ENCODE measurements around the gene LRP1. TPM values are rescaled to one million over a fixed set of nuclear protein-coding genes. Genes with fewer than 3 reads are reported as not detected.

LRP1 gene
- 37.1 and 77.5 TPM in 2 replicates for total RNA-seq
- 28.3 and 28.5 TPM in 2 replicates for polyA plus RNA-seq

DNA sequence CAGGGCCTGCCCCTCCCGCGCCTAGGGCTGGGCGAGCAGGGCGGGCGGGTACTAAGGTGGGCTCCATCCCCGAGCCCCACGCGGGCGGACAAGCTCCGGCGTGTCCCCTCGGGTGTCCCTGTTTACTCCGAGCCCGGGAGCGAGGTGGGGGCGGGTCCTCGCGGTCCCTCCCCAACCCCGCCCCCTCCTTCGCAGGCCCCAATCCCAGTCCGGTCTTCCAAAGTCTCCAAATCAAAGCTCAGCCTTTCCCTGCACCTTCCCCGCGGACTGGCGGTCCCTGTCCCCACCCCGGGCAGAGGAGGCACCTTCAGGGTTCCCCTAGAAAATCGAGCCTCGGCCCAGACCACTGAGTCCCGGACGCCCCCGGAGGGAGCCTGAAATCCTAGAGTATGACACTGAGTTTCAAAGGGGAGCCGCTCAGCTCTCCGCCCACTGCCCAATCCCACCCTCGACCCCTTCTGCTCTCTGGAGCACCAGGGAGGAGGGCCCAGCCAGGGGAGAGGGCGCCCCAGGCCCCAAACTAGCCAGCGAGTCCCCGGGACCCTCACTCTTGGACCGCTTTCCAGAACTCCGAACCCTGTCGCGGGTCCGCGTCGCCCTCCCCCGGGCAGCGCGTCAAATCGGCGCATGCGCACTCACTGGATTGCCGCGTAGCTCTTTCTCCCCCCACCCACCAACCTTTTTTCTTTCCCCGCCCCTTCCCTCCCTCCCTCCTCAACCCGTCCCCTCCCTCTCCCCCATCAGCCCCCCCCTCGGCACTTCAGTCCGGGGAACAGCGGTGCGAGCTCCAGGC is at the start of gene LRP1:
LRP1 (plus strand) TSS at position 758 of the 793 bp plus-strand sequence. CDS start 482 bp downstream, outside the sequence.
- H3K36me3 ChIP-seq, result no peaks in the 10 kb centered on the region
- TF ChIP-seq, protein P1, sequence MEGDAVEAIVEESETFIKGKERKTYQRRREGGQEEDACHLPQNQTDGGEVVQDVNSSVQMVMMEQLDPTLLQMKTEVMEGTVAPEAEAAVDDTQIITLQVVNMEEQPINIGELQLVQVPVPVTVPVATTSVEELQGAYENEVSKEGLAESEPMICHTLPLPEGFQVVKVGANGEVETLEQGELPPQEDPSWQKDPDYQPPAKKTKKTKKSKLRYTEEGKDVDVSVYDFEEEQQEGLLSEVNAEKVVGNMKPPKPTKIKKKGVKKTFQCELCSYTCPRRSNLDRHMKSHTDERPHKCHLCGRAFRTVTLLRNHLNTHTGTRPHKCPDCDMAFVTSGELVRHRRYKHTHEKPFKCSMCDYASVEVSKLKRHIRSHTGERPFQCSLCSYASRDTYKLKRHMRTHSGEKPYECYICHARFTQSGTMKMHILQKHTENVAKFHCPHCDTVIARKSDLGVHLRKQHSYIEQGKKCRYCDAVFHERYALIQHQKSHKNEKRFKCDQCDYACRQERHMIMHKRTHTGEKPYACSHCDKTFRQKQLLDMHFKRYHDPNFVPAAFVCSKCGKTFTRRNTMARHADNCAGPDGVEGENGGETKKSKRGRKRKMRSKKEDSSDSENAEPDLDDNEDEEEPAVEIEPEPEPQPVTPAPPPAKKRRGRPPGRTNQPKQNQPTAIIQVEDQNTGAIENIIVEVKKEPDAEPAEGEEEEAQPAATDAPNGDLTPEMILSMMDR (IDR thresholded peaks at IDR 0.05; ENCODE audit: low read depth, low read length), result no peak
- peak within 1 kb of the TSS; percentile 84 for H3K4me3 ChIP-seq
- peak within 1 kb of the TSS; percentile 94 for H3K27ac ChIP-seq
- no peaks in the 10 kb centered on the region for H3K27me3 ChIP-seq
- peak; percentile 88 for DNase-seq (ENCODE audit: low read depth in 1 of 2, low spot score in 1 of 2)
- peaks cover 25% of the 10 kb centered on the region for H3K4me1 ChIP-seq (ENCODE audit: low read depth)
- no peaks in the 10 kb centered on the region for H3K9me3 ChIP-seq (ENCODE audit: low read depth)

DNA sequence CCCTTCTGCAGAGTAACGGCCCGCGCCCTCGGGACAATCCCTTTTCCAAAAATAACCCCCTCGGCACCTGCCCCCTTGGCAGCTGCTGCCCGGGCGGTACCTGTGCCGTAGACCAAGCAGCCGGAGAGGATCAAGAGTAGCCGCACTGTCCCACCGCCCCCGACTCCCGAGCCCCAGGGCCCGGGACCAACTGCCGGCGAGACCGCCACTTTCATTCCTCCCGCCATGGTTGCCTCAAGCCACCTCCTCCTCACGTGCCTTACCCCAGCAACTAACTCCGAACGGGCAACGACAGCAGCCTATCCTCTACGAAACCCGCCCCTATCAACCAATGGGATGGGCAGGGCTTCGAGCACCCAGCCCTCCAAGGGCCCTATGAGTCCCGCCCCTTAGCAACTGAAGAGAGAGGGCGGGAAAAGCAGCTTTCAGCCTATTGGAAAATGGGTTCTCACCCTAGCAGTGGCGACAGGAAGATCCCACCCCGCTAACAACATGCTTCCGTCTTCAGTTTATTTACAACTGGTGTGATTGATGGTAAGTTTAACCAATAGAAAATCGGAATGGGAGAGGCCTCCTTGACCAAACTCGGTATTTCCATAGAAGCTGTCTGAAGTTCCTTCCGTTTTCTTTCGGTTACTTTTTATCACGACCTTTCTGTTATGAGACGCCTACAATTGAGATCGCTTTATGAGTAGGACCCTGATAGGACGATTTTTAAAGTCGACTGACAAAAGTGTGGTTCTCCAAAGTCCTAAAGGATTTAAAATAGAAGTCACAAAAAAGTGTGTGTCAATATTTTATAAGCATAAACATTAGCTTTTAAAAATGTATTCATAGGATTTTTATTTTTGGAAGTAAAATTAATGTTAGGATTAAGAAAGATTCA is 49.5 kb upstream of the LRP1 start, which contains the start of gene NEMP1:
NEMP1 (minus strand) TSS at position 273 of the 886 bp plus-strand sequence; CDS start at position 227, 46 bp downstream.
- peaks cover 5% of the 10 kb centered on the region for H3K4me1 ChIP-seq (ENCODE audit: low read depth)
- H3K36me3 ChIP-seq, result no peaks in the 10 kb centered on the region
- H3K9me3 ChIP-seq (ENCODE audit: low read depth), result no peaks in the 10 kb centered on the region
- no peaks in the 10 kb centered on the region for H3K27me3 ChIP-seq
- peak; percentile 99 to 100 for DNase-seq (ENCODE audit: low read depth in 1 of 2, low spot score in 1 of 2)
- TF ChIP-seq, protein P1 (IDR thresholded peaks at IDR 0.05; ENCODE audit: low read depth, low read length), result no peak
- H3K4me3 ChIP-seq, result peak within 1 kb of the TSS; percentile 57
- peak within 1 kb of the TSS; percentile 90 for H3K27ac ChIP-seq

- Histone ChIP-seq H3K27ac (no peak overlapping the region), H3K4me1 (ENCODE audit: low read depth) (peaks cover 5% of the 10 kb centered on the region), H3K9me3 (ENCODE audit: low read depth) (no peaks in the 10 kb centered on the region), H3K27me3 (no peaks in the 10 kb centered on the region), H3K4me3 (no peak overlapping the region), H3K36me3 (no peaks in the 10 kb centered on the region)
- DNase-seq (ENCODE audit: low read depth in 1 of 2, low spot score in 1 of 2), result no peak
- TF ChIP-seq, protein P1 (IDR thresholded peaks at IDR 0.05; ENCODE audit: low read depth, low read length), result no peak
Observed at GRCh38 chr12:57079821-57080220, 48.5 kb upstream of the LRP1 start.

DNA sequence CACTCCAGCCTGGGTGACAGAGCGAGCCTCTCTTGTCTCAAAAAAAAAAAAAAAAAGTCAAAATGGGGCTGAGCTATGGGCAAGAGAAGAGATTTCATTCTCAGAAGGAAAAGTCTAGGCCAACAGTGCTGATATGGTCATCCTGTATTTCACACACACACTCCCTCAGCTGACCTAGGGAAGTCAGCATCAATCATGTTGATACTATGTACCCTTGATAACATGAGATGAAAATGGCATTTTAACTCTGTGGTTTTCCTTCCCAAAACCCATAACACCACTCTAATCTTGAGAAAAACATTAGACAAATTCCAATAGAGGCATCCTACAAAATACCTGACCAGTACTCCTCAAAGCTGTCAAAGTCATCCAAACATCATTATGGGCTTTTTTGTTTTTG is 47.4 kb upstream of the LRP1 start:
- no peaks in the 10 kb centered on the region for H3K9me3 ChIP-seq (ENCODE audit: low read depth)
- no peak overlapping the region for H3K27ac ChIP-seq
- H3K36me3 ChIP-seq, result no peaks in the 10 kb centered on the region
- no peaks in the 10 kb centered on the region for H3K27me3 ChIP-seq
- TF ChIP-seq, protein P1 (IDR thresholded peaks at IDR 0.05; ENCODE audit: low read depth, low read length), result no peak
- no peak overlapping the region for H3K4me3 ChIP-seq
- H3K4me1 ChIP-seq (ENCODE audit: low read depth), result peaks cover 10% of the 10 kb centered on the region
- DNase-seq (ENCODE audit: low read depth in 1 of 2, low spot score in 1 of 2), result no peak

DNA sequence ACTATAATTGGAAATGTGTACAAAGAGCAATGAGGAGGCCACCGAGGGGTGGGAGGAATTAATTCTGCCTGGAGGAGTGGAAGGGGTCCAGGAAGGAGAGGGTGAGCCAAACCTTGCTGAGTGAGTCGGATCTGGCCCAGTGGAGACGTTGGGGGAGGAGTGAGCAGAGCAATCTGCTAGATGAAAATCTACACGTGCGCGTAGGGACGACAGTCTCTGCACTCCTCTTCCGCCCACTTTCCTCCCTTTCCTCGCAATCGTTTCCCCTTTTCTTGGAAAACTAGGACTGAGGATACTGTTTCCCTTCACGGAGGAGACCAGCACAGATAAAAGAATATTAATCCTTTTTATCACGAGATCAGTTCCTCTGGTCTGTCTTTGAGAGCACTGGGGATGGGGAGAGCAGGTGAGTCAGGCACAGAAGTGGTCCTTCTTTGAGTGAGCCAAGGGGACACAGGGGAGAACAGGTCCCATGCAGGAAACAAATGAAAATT is 42.2 kb upstream of the LRP1 start:
- Histone ChIP-seq H3K4me1 (ENCODE audit: low read depth) (peaks cover 15% of the 10 kb centered on the region), H3K36me3 (no peaks in the 10 kb centered on the region), H3K9me3 (ENCODE audit: low read depth) (no peaks in the 10 kb centered on the region), H3K4me3 (peak overlapping the region; percentile 76), H3K27me3 (no peaks in the 10 kb centered on the region), H3K27ac (peak overlapping the region; percentile 92)
- TF ChIP-seq, protein P1 (IDR thresholded peaks at IDR 0.05; ENCODE audit: low read depth, low read length), result no peak
- DNase-seq (ENCODE audit: low read depth in 1 of 2, low spot score in 1 of 2), result peak in 1 of 2 donors; percentile 82

All from cardiac muscle cell (in vitro differentiated cells and primary cell).